A673 (cell line): ENCODE measurements around the gene SDR42E1. TPM values are rescaled to one million over a fixed set of nuclear protein-coding genes. Genes with fewer than 3 reads are reported as not detected.

Source experiments
- BruUV-seq: library from RNA; stranded (reverse); fragments of 400-500 nt; replicated peaks from 2 replicates; lab custom pipeline; 2021; lab: Mats Ljungman, UMichigan
- CTCF ChIA-PET: fragments of 300-600 bp; sonication (Branson Sonifier 250); formaldehyde crosslinking; loops from one replicate; lab custom pipeline; 2022; ENCODE audit warnings: antibody characterized with exemption; lab: Charles Lee
- POLR2A ChIA-PET: fragments of 300-600 bp; sonication (Branson Sonifier 250); formaldehyde crosslinking; loops from one replicate; lab custom pipeline; 2022; ENCODE audit warnings: antibody characterized with exemption; ENCODE audit not compliant: low non-redundant PET; lab: Charles Lee
- DNase-seq: peaks from one replicate; pipeline ENCODE4 v3.0.0-alpha.2; 2015; ENCODE audit warnings: low spot score
- H3K27ac ChIP-seq: fragments of 200-600 bp; sonication (generic); 2 replicates; pipeline ENCODE4 v1.5.1; 2016; ENCODE audit warnings: mixed run types, low read depth, mild to moderate bottlenecking, mixed read lengths, antibody characterized with exemption, low read length; ENCODE audit not compliant: poor library complexity, severe bottlenecking
- H3K27me3 ChIP-seq: fragments of 200-600 bp; sonication (generic); replicated peaks from 2 replicates; pipeline ENCODE4 v1.6.1; 2017; ENCODE audit warnings: mixed run types, low read depth, mild to moderate bottlenecking, mixed read lengths, antibody characterized with exemption, low read length; ENCODE audit not compliant: insufficient read depth, poor library complexity
- H3K36me3 ChIP-seq: fragments of 200-600 bp; sonication (generic); 2 replicates; pipeline ENCODE4 v1.6.1; 2016; ENCODE audit warnings: mixed run types, mild to moderate bottlenecking, mixed read lengths, antibody characterized with exemption, low read length; ENCODE audit not compliant: insufficient read depth, poor library complexity, severe bottlenecking
- H3K4me1 ChIP-seq: fragments of 200-600 bp; sonication (generic); 2 replicates; pipeline ENCODE4 v1.6.1; 2017; ENCODE audit warnings: mixed run types, mild to moderate bottlenecking, mixed read lengths, antibody characterized with exemption, low read length; ENCODE audit not compliant: insufficient read depth, poor library complexity, severe bottlenecking
- H3K4me3 ChIP-seq: fragments of 200-600 bp; sonication (generic); 2 replicates; pipeline ENCODE4 v1.5.1; 2016; ENCODE audit warnings: low read depth, mixed run types, mild to moderate bottlenecking, mixed read lengths, low read length; ENCODE audit not compliant: poor library complexity, severe bottlenecking
- H3K9me3 ChIP-seq: fragments of 200-600 bp; sonication (generic); 2 replicates; pipeline ENCODE4 v1.6.1; 2016; ENCODE audit warnings: mixed run types, low read depth, mild to moderate bottlenecking, mixed read lengths, antibody characterized with exemption, low read length; ENCODE audit not compliant: poor library complexity, severe bottlenecking
- EZH2 ChIP-seq: fragments of 200-600 bp; sonication (generic); IDR thresholded peaks from 2 replicates; pipeline ENCODE4 v1.6.1; 2017; ENCODE audit warnings: borderline replicate concordance, low read depth, mild to moderate bottlenecking, mixed read lengths, antibody characterized with exemption, low read length; ENCODE audit not compliant: poor library complexity, severe bottlenecking
- intact Hi-C: fragments of 100-400 bp; cut with micrococcal nuclease; formaldehyde crosslinking; loops from one replicate; pipeline ENCODE4 v1.10.0; 2022; ENCODE audit not compliant: unreplicated experiment
- total RNA-seq: library from RNA; stranded (reverse); gene quantifications from 2 replicates; pipeline ENCODE4 v1.2.3, GENCODE V29; 2021
- TF ChIP-seq, protein P1 (sequence below): fragments of 300-800, 200-600 bp; sonication (generic); conservative IDR thresholded peaks from 2 replicates; pipeline ENCODE4 v1.5.1; 2017; ENCODE audit warnings: low read depth, mild to moderate bottlenecking, antibody characterized with exemption, low read length, moderate library complexity, mixed read lengths

SDR42E1 gene
- total RNA-seq, 1 experiment from 2014 or later: not detected

DNA sequence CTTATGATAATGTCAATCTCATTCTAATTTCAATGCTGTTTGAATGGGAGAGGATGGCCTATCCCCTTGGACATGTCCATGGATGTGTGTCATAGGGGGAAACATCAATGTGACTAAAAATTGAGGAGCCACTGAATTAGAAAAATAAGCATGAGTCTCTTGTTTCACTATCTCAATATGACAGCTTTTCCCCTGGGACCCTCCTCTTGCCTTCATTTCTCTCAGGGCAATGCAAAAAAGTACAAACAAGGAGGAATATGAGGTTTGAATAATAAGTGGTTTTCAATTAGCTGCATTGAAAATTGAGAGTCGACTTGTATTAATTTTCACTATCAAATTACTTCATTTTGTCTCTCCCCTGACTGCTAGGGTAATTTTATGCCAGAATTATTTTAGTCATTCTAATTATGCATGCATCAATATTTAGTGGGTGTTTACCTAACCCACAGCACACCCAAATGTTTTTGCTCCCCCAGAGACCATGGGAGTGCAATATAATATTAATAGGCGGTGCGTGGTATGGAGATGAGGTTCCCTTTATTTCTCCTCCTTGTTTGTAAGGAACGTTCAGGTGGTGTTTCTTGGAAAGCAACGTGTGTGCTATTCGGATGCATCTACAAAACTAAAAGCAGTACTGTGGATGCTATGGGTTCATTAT lies 6.8 kb upstream of the SDR42E1 start:
- CTCF ChIA-PET: interaction anchor here (0.6 kb wide), 1 partner anchor 22 kb away, joined by 3 read pairs; no protein-coding TSS in a partner anchor
- intact Hi-C loops: no loop called here
- Histone ChIP-seq H3K9me3 (peaks cover 4% of the 10 kb centered on the region), H3K4me3 (no peak overlapping the region), H3K27ac (no peak overlapping the region), H3K4me1 (no peaks in the 10 kb centered on the region), H3K27me3 (peaks cover 13% of the 10 kb centered on the region), H3K36me3 (no peaks in the 10 kb centered on the region)
- TF ChIP-seq, protein P1, sequence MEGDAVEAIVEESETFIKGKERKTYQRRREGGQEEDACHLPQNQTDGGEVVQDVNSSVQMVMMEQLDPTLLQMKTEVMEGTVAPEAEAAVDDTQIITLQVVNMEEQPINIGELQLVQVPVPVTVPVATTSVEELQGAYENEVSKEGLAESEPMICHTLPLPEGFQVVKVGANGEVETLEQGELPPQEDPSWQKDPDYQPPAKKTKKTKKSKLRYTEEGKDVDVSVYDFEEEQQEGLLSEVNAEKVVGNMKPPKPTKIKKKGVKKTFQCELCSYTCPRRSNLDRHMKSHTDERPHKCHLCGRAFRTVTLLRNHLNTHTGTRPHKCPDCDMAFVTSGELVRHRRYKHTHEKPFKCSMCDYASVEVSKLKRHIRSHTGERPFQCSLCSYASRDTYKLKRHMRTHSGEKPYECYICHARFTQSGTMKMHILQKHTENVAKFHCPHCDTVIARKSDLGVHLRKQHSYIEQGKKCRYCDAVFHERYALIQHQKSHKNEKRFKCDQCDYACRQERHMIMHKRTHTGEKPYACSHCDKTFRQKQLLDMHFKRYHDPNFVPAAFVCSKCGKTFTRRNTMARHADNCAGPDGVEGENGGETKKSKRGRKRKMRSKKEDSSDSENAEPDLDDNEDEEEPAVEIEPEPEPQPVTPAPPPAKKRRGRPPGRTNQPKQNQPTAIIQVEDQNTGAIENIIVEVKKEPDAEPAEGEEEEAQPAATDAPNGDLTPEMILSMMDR: no peak
- TF ChIP-seq EZH2: no peak
- BruUV-seq: no TSS peak
- DNase-seq: no peak
- POLR2A ChIA-PET: no interaction called here

DNA sequence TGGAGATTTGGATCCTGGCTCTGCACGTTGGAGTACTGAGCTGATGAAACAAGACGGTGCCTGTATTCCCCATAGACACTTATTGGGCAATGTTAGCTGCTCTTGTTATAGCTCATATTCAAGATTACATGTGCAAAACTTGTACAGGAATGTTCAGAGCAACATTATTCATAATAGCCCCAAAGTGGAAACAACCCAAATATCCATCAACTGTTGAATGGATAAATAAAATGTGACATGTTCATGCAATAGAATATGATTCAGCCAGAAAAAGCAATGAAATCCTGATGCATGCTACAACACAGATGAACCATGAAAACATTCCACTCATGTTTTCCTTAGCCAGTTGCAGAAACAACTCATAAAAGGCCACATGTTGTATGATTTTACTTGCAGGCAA lies 5.7 kb upstream of the SDR42E1 start:
- TF ChIP-seq, protein P1: no peak
- no peak for TF ChIP-seq EZH2
- Histone ChIP-seq H3K4me3 (no peak overlapping the region), H3K4me1 (no peaks in the 10 kb centered on the region), H3K36me3 (no peaks in the 10 kb centered on the region), H3K27me3 (peaks cover 13% of the 10 kb centered on the region), H3K9me3 (peaks cover 4% of the 10 kb centered on the region), H3K27ac (no peak overlapping the region)
- intact Hi-C loops: no loop called here
- ChIA-PET CTCF (interaction anchor here (1.0 kb wide), 1 partner anchor 213 kb away, joined by 4 read pairs; no protein-coding TSS in a partner anchor), POLR2A (no interaction called here)
- no TSS peak for BruUV-seq
- DNase-seq: no peak

DNA sequence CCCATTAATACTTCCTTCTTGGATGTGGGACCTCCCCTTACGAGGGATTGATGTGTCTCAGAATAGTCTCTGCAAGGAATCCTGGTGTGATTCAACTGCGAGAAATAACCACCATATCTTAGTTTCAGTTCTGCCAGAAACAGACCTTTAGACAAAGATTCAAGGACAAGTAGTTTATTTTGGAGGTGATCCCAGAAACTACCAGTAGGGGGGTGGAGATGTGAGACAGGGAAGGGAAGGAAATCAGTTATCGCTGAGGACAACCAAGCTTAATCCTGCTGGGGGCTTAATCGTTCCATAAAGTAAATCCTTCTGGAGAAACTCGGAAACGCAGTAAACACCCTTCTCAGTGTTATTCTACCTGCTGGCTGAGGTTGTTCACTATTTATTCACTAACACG lies 5.0 kb upstream of the SDR42E1 start:
- no peaks in the 10 kb centered on the region for H3K4me1 ChIP-seq
- ChIA-PET POLR2A (no interaction called here), CTCF (interaction anchor here (1.0 kb wide), 1 partner anchor 214 kb away, joined by 4 read pairs; no protein-coding TSS in a partner anchor)
- H3K27me3 ChIP-seq: peaks cover 13% of the 10 kb centered on the region
- DNase-seq: peak; percentile 58
- intact Hi-C loops: no loop called here
- no peak overlapping the region for H3K4me3 ChIP-seq
- H3K27ac ChIP-seq: no peak overlapping the region
- no peaks in the 10 kb centered on the region for H3K36me3 ChIP-seq
- TF ChIP-seq, protein P1: peak; percentile 54
- TF ChIP-seq EZH2: no peak
- BruUV-seq: no TSS peak
- H3K9me3 ChIP-seq: peaks cover 4% of the 10 kb centered on the region
